ENCODE data around the gene ANKRD11. TPM values are rescaled to one million over a fixed set of nuclear protein-coding genes. Genes with fewer than 3 reads are reported as not detected.

ANKRD11 gene
- total RNA-seq, 2 donors from 2014 or later, result 197 to 251 TPM

Other genes starting within 250 kb of the ANKRD11 start
- gene SPG7, start 17.8 kb upstream of the ANKRD11 start, total RNA-seq, result 100 to 1,000 TPM; 140 to 154 TPM
- 1,000 to 10,000 TPM; 4,192 to 4,476 TPM for gene RPL13, start 70.1 kb upstream of the ANKRD11 start, total RNA-seq
- gene CPNE7, start 85.2 kb upstream of the ANKRD11 start, total RNA-seq, result 1 to 10 TPM; 4.7 to 8.2 TPM
- not detected for gene DPEP1, start 123.1 kb upstream of the ANKRD11 start, total RNA-seq
- gene CHMP1A, start 167.1 kb upstream of the ANKRD11 start, total RNA-seq, result 10 to 100 TPM; 75.3 to 76.9 TPM
- gene SPATA33, start 167.3 kb upstream of the ANKRD11 start, total RNA-seq, result 10 to 100 TPM in 1 of 2 donors, 1 to 10 TPM in 1; 8.3 to 10.1 TPM
- 10 to 100 TPM; 83.0 to 86.0 TPM for gene CDK10, start 196.1 kb upstream of the ANKRD11 start, total RNA-seq
- 10 to 100 TPM; 20.6 to 30.8 TPM for gene SPATA2L, start 211.1 kb upstream of the ANKRD11 start, total RNA-seq
- 10 to 100 TPM; 18.8 to 23.2 TPM for gene VPS9D1, start 230.3 kb upstream of the ANKRD11 start, total RNA-seq
- 100 to 1,000 TPM; 103 to 104 TPM for gene ZNF276, start 231.0 kb upstream of the ANKRD11 start, total RNA-seq